Measurements from ENCODE around the gene TSSK1B.
"Not testable (repeated sequence)": the region's sequence is repeated elsewhere in the genome, so short reads cannot be mapped to it uniquely, and the experiment has no call there.

Gene TSSK1B

GRCh38 chr5:113397986-113398385 is 36.8 kb downstream of the TSSK1B start:
- not testable (repeated sequence) for DNase-seq (ENCODE audit: low read depth in 2 of 2)

- DNase-seq (ENCODE audit: low read depth in 2 of 2) = no peak
Measured at GRCh38 chr5:113397046-113397445, 37.7 kb downstream of the TSSK1B start.

GRCh38 chr5:113394658-113395057 is 40.1 kb downstream of the TSSK1B start:
- no peak for DNase-seq (ENCODE audit: low read depth in 2 of 2)

GRCh38 chr5:113390224-113390623 is 44.6 kb downstream of the TSSK1B start:
- DNase-seq (ENCODE audit: low read depth in 2 of 2) = no peak

GRCh38 chr5:113389116-113389515 is 45.7 kb downstream of the TSSK1B start:
- DNase-seq (ENCODE audit: low read depth in 2 of 2) = no peak

GRCh38 chr5:113387844-113388243 is 46.9 kb downstream of the TSSK1B start:
- DNase-seq (ENCODE audit: low read depth in 2 of 2) = no peak

- no peak for DNase-seq (ENCODE audit: low read depth in 2 of 2)
Measured at GRCh38 chr5:113384782-113385285, 50.0 kb downstream of the TSSK1B start.

- no peak for DNase-seq (ENCODE audit: low read depth in 2 of 2)
Measured at GRCh38 chr5:113382731-113383130, 52.1 kb downstream of the TSSK1B start.
